ENCODE measurements around the gene PPIC.

DNA sequence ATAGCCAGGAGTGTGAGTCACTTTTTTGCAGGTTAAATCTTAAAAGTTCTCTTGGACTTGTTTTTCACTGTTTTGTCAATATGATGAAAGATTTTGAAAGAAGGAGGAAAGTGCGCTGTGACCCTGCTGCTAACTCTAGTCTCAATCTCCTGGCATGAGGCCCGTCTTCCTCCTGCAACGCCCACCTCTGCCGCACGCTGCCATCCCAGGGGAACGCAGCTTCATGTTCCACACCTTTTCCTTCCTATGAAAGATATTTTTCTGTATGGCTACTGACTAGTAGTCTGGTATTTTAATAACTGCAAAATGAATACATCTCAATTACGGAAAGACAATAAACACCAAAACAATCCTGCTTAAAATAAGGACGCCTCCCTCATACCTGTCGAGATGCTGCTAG, 8.3 kb downstream of the PPIC start:
- TF ChIP-seq EZH2 (IDR thresholded peaks at IDR 0.05; ENCODE audit: borderline replicate concordance, insufficient read depth, low read depth, low read length, poor library complexity, severe bottlenecking), result no peak
- TF ChIP-seq, protein P1, sequence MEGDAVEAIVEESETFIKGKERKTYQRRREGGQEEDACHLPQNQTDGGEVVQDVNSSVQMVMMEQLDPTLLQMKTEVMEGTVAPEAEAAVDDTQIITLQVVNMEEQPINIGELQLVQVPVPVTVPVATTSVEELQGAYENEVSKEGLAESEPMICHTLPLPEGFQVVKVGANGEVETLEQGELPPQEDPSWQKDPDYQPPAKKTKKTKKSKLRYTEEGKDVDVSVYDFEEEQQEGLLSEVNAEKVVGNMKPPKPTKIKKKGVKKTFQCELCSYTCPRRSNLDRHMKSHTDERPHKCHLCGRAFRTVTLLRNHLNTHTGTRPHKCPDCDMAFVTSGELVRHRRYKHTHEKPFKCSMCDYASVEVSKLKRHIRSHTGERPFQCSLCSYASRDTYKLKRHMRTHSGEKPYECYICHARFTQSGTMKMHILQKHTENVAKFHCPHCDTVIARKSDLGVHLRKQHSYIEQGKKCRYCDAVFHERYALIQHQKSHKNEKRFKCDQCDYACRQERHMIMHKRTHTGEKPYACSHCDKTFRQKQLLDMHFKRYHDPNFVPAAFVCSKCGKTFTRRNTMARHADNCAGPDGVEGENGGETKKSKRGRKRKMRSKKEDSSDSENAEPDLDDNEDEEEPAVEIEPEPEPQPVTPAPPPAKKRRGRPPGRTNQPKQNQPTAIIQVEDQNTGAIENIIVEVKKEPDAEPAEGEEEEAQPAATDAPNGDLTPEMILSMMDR (IDR thresholded peaks at IDR 0.05), result no peak
